Activated gamma-delta T cell treated with anti-CD3 and anti-CD28 coated beads, Interleukin-2, amount 50 U/mL, for 16 hours (primary cell): ENCODE results near the gene KDM8.
"Not testable (repeated sequence)": the region's sequence is repeated elsewhere in the genome, so short reads cannot be mapped to it uniquely, and the experiment has no call there.

Experiments used
- DNase-seq: peaks from one replicate; pipeline ENCODE4 v3.0.0-alpha.2; 2020; ENCODE audit warnings: low read depth

Gene KDM8

DNA sequence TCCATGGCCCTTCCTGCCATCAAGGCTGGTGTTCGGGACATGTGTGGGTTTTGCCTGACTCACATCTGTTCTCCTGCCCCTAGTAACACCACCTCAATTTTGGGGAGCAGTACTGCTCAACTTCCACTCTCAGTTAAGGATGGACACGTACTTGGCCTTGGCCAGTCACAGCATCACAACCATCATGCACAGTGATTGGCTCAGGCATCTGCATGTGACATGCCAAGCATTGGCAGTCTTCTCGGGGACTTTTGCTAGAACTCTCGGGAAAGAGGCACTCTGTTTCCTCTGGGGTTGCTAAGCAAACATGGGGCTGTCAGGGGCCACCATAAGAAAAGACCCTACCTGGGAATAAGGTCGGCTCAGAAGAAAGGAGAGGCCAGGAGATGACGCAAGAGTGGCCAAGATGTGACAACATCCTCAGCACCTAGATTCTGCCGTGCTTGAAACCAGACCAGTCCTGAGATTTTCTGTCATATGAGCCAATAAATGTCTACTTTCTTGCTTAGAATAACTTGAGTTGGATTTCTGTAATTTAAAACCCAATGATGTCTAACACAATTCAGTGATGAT is 11.9 kb upstream of the KDM8 start:
- DNase-seq: no peak

DNA sequence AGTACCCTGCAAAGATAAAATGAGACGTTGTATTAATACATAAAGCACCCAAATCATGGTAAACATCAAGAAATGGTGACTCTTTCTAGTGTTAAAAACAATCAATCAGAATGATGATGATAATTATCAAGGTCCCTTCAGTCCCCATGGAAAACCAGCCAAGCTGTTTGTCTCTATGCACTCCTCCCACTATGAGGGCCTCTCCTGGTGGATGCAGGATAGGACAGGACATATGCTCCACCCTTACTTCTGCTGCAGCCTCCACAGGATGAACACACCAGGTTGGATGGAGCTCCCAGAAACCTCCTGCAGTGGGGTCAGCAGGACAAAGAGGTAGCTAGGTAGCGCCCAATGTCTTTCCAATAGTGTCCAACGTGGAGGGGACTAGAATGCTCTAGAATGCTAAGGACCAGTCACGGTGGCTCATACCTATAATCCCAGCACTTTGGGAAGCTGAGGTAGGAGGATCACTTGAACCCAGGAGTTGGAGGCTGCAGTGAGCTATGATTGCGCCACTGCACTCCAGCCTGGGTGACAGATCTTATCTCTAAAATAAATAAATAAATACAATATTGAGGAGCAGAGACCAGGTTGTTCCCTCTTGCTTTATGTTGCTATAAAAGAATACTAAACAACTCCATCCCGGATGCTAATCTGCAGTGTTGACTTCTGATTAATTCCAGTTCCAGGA is 9.9 kb upstream of the KDM8 start:
- DNase-seq: no peak

DNA sequence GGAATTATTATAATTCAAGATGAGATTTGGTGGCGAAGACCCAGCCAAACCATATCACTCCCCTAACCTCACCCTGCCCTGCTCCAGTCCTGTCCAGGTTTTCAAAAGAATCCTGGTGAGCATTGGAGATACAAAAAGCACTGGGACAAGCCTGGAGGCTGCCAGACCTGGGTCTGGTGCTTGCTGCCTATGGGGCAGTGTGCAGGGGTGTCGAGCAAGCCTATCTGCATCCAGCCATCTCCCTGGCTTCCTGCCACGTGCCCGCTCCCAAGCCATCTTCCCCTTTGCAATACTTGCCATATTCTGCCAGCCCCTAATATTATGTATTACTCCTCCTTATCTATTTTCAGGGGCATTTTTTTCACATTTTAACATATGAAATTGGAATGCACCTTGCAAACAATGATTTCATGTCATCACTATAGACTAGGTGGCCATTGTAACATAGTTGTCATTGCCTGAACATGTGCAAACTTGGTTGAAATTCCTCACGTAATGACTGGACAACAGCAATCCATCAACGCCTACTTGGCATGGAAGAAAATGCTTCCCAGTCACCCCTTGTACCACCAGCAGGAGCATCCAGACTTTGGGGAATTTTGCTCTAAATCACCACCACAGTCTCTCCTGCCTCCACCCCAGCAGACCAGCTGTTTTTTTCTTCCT is 8.1 kb upstream of the KDM8 start:
- no peak for DNase-seq

DNA sequence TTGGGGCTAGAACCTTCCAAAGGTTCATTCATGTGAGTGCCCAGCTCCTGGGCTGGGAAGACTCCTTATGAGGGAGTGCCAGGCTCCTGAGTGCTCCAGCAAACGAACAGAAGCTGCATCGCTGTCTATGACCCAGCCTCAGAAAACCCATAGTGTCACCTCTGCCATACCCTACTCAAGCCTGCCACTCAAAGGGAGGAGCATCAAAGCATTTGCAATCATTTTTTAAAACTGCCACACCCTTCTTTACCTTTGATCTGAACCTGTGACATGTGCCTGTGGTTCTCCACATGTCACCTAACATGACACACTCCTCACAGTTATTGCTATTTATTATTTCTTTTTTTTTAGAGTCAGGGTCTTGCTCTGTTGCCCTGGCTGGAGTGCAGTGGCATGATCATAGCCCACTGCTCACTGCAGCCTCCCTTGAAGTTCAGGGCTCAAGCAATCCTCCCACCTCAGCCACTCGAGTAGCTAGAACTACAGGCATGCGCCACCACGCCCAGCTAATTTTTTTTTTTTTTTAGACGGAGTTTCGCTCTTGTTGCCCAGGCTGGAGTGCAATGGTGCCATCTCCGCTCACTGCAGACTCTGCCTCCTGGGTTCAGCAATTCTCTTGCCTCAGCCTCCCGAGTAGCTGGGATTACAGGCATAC is 7.3 kb upstream of the KDM8 start:
- no peak for DNase-seq

DNA sequence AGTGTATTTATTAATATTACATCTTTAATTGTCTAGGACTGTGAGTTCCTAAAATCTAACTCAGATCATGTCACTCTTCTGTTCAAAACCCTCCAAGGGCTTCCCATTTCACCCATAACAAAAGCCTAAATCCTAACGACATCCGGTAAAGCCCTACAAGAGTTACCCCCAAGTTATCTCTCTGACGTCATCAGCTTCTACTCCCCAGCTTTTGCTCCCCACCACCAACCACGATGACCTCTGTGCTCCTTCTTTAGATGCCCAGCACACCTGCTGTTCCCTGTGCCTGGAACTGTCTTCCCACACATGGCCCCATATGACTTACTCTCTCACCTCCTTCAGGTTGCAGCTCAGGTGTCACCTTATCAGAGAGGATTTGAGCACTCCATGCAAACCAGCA is 6.3 kb upstream of the KDM8 start:
- DNase-seq: no peak

DNA sequence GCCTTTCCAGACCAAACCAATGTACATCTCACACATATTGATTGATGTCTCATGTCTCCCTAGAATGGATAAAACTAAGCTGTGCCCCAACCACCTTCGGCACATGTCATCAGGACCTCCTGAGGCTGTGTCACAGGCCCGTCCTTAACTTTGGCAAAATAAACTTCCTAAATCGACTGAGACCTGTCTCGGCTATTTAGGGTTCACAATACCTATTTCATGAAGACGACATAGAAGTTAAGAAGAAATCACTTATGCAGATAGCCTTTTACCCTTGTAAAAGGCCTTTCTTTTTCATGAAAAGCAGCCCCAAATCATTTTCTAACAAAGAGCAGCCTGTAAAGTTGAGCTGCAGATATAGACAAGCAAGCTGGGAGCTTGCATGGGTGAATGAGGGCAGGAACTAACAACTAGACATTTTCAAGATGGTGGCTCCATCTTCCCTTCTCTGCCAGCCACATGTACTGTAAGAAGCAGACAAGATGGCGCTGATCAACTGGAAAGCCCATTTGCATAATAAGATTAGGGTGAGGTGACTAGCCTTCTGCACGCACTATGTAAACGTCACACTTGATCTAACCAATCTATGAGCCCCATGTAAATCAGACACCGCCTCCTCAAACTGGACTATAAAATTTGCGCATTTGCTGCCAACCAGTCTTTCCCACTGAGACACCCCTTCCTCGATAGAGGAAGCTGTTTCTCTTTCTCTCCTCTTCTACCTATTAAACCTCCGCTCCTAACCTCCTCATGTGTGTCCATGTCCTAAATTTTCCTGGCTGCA is 4.7 kb upstream of the KDM8 start:
- DNase-seq: no peak

DNA sequence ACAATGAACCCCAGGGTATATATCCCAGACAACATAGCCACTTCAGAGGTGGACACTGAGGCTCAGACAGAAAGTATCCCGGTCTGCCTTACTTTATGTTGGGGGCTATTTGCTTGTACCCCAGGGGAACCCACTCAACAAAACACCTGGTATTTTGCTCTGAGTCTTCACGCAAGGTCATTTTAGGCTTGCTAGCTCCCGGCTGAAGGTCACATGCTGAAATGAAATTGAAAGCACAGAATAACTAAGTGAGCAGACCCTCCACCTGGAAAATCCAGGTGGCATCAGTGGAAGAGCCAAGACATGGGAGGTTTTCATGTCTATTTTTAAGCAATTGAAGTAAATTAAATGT is 4.1 kb upstream of the KDM8 start:
- no peak for DNase-seq

DNA sequence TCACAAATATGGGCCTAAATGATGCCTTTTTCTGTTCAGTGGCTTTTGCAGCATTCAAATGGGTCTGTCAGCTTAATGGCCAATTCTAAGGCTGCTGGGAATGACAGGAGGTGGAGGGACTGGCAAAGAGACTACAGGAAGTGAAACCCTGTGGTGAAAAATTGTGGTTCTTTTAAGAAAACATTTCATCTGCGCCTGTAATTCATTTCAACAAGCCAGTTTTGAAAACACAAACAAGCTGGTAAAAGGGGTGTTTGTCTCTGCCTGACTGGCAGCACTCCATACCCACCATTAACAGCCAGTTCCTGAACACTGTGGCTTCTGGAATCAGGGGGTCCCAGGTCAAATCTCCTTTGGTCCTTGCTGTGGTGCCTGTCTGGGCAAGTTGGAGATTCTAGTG is 3.6 kb upstream of the KDM8 start:
- DNase-seq: no peak

DNA sequence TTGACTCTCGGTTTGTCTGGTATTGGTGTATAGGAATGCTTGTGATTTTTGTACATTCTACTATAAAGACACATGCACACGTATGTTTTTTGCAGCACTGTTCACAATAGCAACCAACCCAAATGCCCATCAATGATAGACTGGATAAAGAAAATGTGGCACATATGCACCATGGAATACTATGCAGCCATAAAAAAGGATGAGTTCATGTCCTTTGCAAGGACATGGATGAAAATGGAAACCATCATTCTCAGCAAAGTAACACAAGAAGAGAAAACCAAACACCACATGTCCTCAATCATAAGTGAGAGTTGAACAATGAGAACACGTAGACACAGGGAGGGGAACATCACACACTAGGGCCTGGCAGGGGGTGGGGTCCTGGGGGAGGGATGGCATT is 2.4 kb upstream of the KDM8 start:
- not testable (repeated sequence) for DNase-seq

DNA sequence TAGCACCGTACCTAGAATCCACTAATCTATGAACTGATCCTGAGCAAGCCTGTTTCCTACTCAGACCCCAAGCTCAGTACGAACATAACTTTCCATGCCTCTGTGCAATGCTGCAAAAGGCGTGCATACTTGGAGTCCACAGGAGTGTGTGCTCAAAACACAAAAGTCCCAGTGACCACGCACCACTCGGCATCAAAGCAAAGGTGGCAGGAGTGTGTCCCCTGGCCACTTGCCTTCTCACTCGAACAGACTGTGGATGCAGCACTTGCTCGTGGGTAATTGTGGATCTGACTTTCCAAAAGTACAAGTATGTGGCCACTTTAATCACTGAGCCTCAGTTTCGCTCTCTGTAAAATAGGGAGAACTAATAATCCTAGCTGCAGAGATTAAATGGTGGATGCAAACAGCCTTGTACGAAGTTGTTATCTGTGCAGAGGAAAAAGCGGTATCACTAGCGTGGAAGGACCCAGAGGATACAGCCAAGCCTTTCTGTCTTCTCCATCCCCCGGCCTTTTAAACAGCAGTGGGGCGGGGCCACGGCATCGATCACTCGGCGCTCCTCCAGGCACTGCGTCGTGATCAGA is 311 bp upstream of the KDM8 start:
- peak; percentile 82 for DNase-seq

DNA sequence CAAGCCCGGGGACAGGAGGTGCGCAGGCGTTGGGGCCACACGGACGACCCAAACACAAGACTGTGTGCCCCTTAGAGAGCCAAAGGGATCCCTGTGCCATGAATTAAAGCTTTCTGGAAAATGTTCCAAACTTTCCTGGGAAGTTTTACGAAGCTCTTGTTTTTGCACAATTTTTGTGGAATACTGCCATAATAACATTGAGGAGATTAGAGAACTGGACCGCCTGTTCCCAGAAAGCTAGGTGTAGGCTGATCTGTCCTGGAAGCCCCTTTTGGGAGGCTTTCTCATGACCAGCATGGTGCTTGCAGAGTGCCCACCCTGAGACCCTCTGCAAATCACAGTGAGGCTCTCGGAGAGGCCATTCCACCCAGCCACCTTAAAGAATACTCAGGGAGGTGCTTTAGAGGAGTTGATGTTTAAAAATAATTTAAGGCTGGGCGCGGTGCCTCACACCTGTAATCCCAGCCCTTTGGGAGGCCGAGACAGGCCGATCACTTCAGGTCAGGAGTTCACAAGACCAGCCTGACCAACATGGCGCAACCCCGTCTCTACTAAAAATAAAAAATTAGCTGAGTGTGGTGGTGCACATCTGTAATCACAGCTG is 1.1 kb downstream of the KDM8 start:
- no peak for DNase-seq

DNA sequence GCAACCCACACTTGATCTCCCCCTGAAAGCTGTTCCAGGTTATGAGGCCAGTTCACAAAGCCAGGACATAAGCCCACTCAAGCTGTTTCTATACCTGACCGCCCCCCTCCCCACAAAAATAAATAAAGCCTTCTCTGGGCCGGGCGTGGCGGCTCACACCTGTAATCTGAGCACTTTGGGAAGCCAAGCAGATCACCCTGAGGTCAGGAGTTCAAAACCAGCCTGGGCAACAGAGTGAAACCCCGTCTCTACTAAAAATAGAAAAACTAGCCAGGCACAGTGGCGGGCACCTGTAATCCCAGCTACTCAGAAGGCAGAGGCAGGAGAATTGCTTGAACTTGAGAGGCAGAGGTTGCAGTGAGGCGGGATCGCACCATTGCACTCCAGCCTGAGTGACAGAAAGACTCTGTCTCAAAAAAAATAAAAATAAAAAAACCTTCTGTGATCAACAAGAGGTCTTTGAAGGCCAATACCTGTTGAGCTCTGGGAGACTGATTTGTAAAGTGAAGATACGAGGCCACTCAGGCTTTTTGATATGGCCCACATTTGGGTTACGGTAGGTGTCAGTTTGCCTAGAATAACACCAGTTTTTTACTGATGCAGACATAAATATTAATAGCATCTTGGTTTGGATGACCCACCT is 2.2 kb downstream of the KDM8 start:
- DNase-seq: no peak

DNA sequence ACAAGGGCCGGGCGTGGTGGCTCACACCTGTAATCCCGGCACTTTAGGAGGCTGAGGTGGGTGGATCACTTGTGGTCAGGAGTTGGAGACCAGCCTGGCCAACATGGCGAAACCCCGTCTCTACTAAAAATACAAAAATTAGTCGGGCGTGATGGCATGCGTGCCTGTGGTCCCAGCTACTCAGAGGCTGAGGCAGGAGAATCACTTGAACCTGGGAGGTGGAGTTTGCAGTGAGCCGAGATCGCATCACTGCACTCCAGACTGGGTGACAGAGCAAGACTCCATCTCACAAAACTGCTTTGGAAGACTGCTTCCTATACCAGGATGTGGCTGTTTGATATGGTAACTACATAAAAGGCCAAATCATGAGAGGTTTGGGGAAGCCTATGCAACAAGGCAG is 3.8 kb downstream of the KDM8 start:
- DNase-seq: not testable (repeated sequence)

DNA sequence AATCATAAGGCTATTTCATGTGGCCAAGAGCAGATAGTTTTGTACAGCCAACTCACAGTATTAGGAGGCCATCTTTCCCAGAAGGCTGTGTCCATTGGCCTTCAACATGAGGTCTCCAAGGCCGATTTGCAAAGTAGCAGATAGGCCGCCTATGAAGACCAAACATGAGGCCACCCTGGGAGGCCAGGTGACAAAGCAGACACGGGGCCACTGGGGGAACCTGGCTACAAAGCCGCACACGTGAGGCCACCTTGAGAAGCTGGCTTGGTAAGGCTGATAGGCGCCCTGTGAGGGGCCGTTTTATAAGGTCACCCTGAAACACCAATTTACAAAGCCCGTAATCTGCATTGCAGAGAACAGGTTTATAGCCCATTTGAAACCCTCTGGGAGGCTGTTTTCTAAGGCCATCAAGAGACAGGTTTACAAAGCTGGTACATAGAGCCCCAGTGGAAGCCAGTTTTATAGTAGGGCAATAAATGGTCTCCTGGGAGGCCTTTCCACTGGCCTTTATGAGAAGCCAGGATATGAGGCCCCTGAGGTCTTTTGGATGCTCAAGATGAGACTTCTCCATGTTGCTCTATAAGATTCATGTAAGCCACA is 4.9 kb downstream of the KDM8 start:
- no peak for DNase-seq

DNA sequence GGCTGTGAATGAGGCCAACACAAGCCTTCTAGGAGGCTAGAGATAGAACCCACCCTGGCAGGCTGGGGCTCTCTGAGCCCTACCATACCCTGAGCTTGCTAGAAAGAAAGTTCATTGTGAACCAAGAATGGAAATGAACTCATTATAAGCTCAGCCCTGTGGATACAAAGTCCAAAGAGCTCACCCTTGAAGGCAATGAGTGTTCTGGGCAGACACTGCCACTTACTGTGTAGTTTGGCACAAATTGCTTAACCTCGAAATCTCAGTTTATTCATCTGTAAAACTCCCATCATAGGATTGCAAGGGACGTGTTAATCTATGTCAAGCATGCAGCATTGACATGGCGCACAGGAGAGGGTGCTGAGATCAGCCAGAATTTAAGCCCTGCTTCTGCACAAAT is 5.5 kb downstream of the KDM8 start:
- no peak for DNase-seq

DNA sequence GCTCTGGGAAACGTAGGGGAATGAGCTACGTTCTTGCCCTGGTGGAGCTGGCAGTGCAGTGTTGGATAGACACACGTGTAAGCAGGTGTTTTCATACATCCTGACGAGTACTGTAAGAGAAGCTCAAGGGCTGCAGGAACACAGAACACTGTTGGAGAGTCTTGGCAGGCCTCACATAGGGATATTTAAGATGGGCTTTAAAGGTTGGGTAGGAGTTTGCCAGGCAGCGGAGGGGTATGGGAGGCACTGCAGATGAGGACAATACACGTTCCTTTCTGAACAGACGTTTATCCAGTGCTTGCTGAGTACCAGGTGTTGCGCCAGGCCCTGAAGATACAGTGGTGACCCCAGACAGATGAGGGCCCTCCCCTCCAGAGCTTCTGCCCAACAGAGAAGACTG is 6.3 kb downstream of the KDM8 start:
- no peak for DNase-seq

DNA sequence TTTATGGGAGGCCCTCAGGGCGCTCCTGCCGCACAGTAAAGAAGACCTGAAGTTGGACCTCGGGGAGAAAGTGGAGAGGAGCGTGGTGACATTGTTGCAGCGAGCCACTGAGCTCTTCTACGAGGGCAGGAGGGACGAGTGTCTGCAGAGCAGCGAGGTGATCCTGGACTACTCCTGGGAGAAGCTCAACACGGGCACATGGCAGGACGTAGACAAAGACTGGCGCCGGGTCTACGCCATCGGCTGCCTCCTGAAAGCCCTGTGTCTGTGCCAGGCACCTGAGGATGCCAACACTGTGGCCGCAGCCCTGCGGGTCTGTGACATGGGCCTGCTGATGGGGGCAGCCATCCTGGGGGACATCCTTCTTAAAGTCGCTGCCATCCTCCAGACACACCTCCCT is 6.8 kb downstream of the KDM8 start:
- no peak for DNase-seq

DNA sequence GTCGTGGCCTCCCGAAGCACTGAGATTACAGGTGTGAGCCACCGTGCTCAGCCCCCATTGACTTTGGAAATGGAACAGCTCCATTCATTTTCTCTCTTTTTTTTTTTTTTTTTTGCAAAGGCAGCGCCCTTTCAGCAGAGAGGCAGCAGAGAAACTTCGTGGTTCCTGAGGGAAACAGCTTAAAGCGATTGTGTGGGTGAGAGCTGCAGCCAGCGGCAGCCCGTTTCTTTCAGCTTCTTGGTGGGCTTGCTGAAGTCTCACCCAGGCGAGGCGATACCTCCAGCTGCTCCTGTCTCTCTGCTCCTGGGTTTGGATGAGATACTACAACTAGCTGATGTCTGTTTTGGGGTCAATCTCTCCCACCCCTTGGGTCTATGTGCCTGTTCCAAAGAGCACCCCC is 7.7 kb downstream of the KDM8 start:
- DNase-seq: no peak

DNA sequence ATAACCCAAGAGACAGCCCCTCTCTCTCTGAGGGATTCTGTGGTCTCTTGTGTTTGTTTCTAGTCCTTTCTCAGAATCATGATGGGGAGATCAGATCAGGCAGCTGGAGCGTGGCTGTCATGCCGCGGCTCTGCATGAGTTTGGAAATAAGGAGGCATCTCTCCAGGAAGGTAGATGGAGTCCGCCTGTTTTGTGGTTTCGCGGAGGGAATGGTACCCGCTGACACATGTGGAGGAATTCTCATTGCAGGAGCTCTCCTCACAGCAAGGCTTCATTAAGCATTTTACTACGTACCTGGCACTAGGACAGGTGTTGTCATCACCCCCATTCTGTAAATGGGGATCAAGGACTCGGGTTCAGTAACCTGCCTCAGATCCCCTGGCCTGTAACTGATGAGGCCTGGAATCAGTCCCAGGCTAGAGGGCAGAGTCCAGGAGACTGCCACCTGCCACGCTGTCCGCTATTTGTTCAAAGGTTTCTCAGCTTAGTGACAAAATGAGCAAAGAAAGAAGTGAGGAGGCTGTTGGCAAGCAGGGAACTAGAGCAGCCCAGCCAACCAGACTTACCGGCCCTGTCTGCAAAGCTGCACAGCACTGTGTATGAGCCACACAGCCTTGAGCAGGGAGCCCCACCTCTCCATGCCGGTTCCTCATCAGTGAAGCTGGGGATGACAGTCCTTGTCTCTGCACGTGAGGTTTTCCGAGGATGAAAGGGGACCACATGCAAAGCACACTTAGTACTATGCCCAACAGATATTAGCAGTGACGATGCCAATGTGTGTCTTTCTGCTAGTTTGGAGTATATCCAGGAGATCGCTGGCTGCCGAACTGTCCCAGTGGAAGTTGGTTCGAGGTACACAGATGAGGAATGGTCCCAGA is 11.0 kb downstream of the KDM8 start:
- no peak for DNase-seq

DNA sequence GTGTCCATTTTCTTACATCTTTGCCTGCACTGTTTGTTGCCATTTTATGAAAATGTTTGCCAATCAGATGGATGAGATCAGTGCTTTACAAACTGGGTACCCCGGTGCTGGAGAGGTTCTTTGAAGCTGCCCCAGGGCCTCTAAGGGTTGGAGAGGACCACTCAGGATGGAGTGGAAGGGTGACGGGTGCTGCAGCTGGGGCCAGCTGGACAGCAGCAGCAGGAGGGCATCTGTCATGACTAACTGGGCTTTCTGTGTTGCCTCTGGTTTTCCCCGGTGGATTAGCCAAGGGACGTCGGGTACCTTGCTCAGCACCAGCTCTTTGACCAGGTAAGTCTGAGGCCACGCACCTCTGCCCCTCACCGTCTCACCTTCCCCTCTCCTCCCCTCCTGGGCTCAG is 12.3 kb downstream of the KDM8 start:
- DNase-seq: no peak
